Stomach (tissue), 9 donors: Measurements from ENCODE around the gene MCAT. TPM values are rescaled to one million over a fixed set of nuclear protein-coding genes. Genes with fewer than 3 reads are reported as not detected.
A peak's percentile ranks its signal among the peaks of the same experiment; 100 is the strongest.

Experiments
- DNase-seq, 2 donors: peaks; one replicate each; pipeline versions ENCODE4 v3.0.0 to v3.0.0-alpha.2; 2013 to 2019
- H3K27ac ChIP-seq, 5 donors: fragments of 200-600 bp in 4 of 5; sonication (generic) in 4 of 5; one replicate each; pipeline ENCODE4 v1.5.1; 2013 to 2019; ENCODE audit warnings: mild to moderate bottlenecking in 1 of 5, moderate library complexity in 1 of 5
- H3K27me3 ChIP-seq, 3 donors: fragments of 200-600 bp; sonication (generic); one replicate each; pipeline ENCODE4 v1.5.1; 2017 to 2019; ENCODE audit warnings: mixed run types in 1 of 3
- H3K36me3 ChIP-seq, 4 donors: fragments of 200-600 bp; sonication (generic); 1 replicate in 3 of 4; 2 replicates in 1 of 4; pipeline ENCODE4 v1.5.1; 2016 to 2019
- H3K4me1 ChIP-seq, 4 donors: fragments of 200-600 bp; sonication (generic); one replicate each; pipeline ENCODE4 v1.5.1; 2016 to 2019
- H3K4me3 ChIP-seq, 4 donors: fragments of 200-600 bp; sonication (generic) in 3 of 4; one replicate each; pipeline ENCODE4 v1.5.1; 2016 to 2019; ENCODE audit warnings: mild to moderate bottlenecking in 1 of 4
- H3K9me3 ChIP-seq, 4 donors: fragments of 200-600 bp; sonication (generic); one replicate each; pipeline ENCODE4 v1.5.1; 2016 to 2019
- EP300 ChIP-seq: sonication (generic); formaldehyde crosslinking; IDR thresholded peaks from one replicate; pipeline ENCODE4 v1.6.1; 2017; ENCODE audit warnings: antibody characterized with exemption
- POLR2A ChIP-seq, 4 donors: fragments of 450-650 bp; IDR thresholded peaks; one replicate each; pipeline ENCODE4 v1.6.1; 2016; ENCODE audit warnings: antibody characterized with exemption in 4 of 4, control low read depth in 2 of 4, mild to moderate bottlenecking in 1 of 4, moderate library complexity in 1 of 4
- POLR2AphosphoS5 ChIP-seq, 3 donors: sonication (generic); formaldehyde crosslinking; IDR thresholded peaks; one replicate each; pipeline ENCODE4 v1.6.1; 2016; ENCODE audit warnings: antibody characterized with exemption in 3 of 3
- WGBS, 5 donors: extraction: QIAGEN DNeasy Blood & Tissue Kit in 3 of 5; methylation state at CpG; one replicate each; pipeline versions ENCODE4 v1.1.5 to v1.1.7; 2013 to 2018; 5-methylcytosine and 5-hydroxymethylcytosine counted together
- intact Hi-C: fragments of 100-400 bp; cut with DNase I; formaldehyde crosslinking; loops from one replicate; pipeline ENCODE4 v1.15.1; 2023; ENCODE audit warnings: low total_unique reads
- polyA plus RNA-seq, 3 donors: library from polyadenylated mRNA; stranded (reverse); fragments of 200-250 nt; gene quantifications; one replicate each; pipeline ENCODE4 v1.2.3, GENCODE V29; 2013
- total RNA-seq, 5 donors: library from RNA; depleted of rRNA; stranded (reverse); fragments of >200 nt; gene quantifications; one replicate each; pipeline versions ENCODE4 v1.1.0 to v1.2.3, GENCODE V29; 2014 to 2016
- TF ChIP-seq, protein P1 (sequence below), 7 experiments: fragments of 450-650 bp in 4 of 7; fragments of 200-600 bp in 3 of 7; sonication (generic) in 3 of 7; IDR thresholded peaks; one replicate each; pipeline ENCODE4 v1.5.1; 2016 to 2019; ENCODE audit warnings: antibody characterized with exemption in 7 of 7, control low read depth in 2 of 7, mild to moderate bottlenecking in 1 of 7
- donor health status: healthy with polysubstance abuse.
- donor health status: Bipolar disorder and iron deficiency.
- donor health status: healthy.

MCAT gene
- total and polyA plus RNA-seq, 8 donors, result 11.7 to 197 (median 19.0) TPM; not detected in 1

DNA sequence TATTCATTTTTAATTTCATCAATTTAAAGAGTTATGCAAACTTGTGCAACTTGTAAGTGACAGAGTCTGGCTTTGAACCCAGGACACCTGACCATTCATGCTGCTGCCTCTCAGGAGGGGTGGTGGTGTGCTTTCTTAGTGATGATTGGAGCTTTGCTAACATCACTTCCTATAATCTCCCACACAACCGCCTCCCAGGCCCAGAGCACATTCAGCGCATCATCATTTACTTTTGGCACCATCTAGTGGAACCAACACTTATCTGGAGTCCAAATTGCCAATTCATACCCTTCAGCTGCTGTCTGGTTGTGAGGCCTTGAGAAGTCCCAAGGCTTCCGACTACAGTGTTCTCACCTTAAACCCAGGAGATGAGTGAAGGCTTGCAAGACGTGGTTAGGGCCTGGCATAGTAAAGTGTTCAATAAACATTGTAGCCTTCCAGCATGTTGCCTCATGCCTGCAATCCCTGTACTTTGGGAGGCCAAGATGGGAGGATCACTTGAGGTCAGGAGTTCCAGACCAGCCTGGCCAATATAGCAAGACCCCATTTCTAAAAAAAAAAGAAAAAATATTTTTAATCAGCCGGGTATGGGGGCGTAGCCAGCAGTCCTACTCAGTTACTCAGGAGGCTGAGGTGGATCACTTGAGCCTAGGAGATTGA lies 52.9 kb downstream of the MCAT start:
- intact Hi-C loops, result no loop called here
- H3K9me3 ChIP-seq, result no peaks in the 10 kb centered on the region
- H3K4me1 ChIP-seq, result peaks cover 5 to 17% (median 13%) of the 10 kb centered on the region in 4 donors
- H3K4me3 ChIP-seq, result no peak overlapping the region
- H3K36me3 ChIP-seq, result peaks cover 0 to 7% (median 0%) of the 10 kb centered on the region in 4 donors
- peaks cover 0 to 3% (median 0%) of the 10 kb centered on the region in 3 donors for H3K27me3 ChIP-seq
- TF ChIP-seq POLR2A (IDR thresholded peaks at IDR 0.05), result no peak
- TF ChIP-seq POLR2AphosphoS5 (IDR thresholded peaks at IDR 0.05), result peak in 2 of 3 donors; percentile 24 to 53
- TF ChIP-seq EP300, result no peak
- TF ChIP-seq, protein P1, sequence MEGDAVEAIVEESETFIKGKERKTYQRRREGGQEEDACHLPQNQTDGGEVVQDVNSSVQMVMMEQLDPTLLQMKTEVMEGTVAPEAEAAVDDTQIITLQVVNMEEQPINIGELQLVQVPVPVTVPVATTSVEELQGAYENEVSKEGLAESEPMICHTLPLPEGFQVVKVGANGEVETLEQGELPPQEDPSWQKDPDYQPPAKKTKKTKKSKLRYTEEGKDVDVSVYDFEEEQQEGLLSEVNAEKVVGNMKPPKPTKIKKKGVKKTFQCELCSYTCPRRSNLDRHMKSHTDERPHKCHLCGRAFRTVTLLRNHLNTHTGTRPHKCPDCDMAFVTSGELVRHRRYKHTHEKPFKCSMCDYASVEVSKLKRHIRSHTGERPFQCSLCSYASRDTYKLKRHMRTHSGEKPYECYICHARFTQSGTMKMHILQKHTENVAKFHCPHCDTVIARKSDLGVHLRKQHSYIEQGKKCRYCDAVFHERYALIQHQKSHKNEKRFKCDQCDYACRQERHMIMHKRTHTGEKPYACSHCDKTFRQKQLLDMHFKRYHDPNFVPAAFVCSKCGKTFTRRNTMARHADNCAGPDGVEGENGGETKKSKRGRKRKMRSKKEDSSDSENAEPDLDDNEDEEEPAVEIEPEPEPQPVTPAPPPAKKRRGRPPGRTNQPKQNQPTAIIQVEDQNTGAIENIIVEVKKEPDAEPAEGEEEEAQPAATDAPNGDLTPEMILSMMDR (IDR thresholded peaks at IDR 0.05), result peak in 1 of 7 experiments; percentile 27
- DNase-seq, result peak; percentile 49 to 87
- WGBS, 5 donors, result 40 to 64% (median 54%) methylated on average over 5 to 6 of the region's 6 CpGs
- peak overlapping the region in 2 of 5 donors; percentile 71 to 87 for H3K27ac ChIP-seq

DNA sequence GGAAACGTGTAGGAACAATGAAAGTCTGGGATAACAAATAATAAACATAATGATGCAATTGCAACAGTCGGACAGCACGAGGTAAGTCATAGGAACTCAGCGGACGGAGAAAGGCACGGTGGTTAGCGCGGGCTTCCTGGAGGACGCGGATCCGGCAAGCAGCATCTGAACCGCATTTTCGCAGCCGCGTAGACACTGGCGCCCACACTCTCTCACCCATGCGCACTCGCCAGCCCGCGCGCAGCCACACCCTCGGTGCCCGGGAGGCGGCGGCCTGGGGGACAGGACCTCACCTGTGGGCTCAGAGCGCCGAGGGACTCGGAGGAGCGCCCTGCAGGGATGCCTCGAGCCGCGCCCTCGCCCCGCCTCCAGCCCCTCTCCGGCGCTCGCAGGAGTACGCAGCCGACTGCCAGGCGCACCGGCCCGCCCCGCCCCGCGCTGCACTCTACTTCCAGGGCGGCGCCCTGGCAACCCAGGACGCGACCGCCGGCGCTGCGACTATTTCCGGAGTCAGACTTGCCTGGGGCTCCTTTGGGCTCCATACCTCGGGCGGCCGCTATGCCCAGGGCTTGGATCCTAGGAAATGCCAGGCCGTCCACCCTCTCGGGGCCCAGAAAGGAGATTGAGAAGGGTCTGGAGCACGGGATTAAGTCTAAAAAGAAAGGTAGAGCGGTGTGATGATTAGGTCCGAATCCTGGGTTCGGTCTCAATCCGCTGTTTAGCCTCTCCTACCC lies 54.0 kb downstream of the MCAT start, which contains the start of gene TTLL1:
TSS of gene TTLL1 (minus strand) at position 408 of the 734 bp plus-strand sequence. CDS start 13,805 bp downstream, outside the sequence.
- intact Hi-C loops, result no loop called here

DNA sequence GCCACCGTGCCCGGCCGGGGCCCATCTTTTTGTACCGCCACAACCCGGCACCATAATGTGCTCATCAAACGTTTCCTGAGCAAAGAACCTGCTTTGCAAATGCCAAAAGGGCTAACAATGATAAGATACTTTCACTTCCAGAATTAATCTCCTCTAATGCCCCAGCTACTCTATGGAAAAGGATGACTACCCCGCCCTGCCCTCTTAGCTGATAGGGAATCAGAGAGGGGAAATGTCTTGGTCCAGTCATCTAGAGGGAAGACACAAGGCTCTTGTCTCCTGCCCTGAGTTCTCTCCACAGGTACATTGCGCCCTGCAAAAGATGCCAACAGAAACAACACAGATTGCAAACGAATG lies 54.6 kb downstream of the MCAT start:
- intact Hi-C loops, result no loop called here
- 33 to 52% (median 52%) methylated on average over 9 of the region's 9 CpGs for WGBS, 5 donors
- Histone ChIP-seq H3K27ac (peak overlapping the region in 4 of 5 donors; percentile 71 to 87 (median 75)), H3K4me1 (peaks cover 5 to 17% (median 13%) of the 10 kb centered on the region in 4 donors), H3K27me3 (no peaks in the 10 kb centered on the region), H3K36me3 (peaks cover 0 to 9% (median 0%) of the 10 kb centered on the region in 4 donors), H3K9me3 (no peaks in the 10 kb centered on the region), H3K4me3 (peak overlapping the region; percentile 74 to 94 (median 85))
- DNase-seq, result no peak
- TF ChIP-seq, protein P1 (IDR thresholded peaks at IDR 0.05), result no peak
- TF ChIP-seq EP300 (no peak), POLR2AphosphoS5 (IDR thresholded peaks at IDR 0.05) (no peak), POLR2A (IDR thresholded peaks at IDR 0.05) (no peak)

More for the DNA sequence above, 54.0 kb downstream of the MCAT start, which contains the start of gene TTLL1:
- Histone ChIP-seq H3K27me3 (peaks cover 0 to under 1% (median 0%) of the 10 kb centered on the region in 3 donors), H3K9me3 (no peaks in the 10 kb centered on the region), H3K27ac (peak within 1 kb of the TSS; percentile 52 to 87 (median 72)), H3K4me1 (peaks cover 5 to 17% (median 13%) of the 10 kb centered on the region in 4 donors), H3K36me3 (peaks cover 0 to 9% (median 0%) of the 10 kb centered on the region in 4 donors), H3K4me3 (peak within 1 kb of the TSS; percentile 74 to 94 (median 85))
- TF ChIP-seq POLR2AphosphoS5 (IDR thresholded peaks at IDR 0.05), result peak; percentile 45 to 83 (median 49)
- TF ChIP-seq POLR2A (IDR thresholded peaks at IDR 0.05), result no peak
- TF ChIP-seq, protein P1 (IDR thresholded peaks at IDR 0.05), result peak in 1 of 7 experiments; percentile 3
- TF ChIP-seq EP300, result no peak
- DNase-seq, result peak; percentile 92 to 97
- WGBS, 5 donors, result 3 to 7% (median 4%) methylated on average over 44 to 64 of the region's 64 CpGs
